ENCODE measurements around the gene TMEM181.
"Not testable (repeated sequence)": the region's sequence is repeated elsewhere in the genome, so short reads cannot be mapped to it uniquely, and the experiment has no call there.

The TMEM181 gene

DNA sequence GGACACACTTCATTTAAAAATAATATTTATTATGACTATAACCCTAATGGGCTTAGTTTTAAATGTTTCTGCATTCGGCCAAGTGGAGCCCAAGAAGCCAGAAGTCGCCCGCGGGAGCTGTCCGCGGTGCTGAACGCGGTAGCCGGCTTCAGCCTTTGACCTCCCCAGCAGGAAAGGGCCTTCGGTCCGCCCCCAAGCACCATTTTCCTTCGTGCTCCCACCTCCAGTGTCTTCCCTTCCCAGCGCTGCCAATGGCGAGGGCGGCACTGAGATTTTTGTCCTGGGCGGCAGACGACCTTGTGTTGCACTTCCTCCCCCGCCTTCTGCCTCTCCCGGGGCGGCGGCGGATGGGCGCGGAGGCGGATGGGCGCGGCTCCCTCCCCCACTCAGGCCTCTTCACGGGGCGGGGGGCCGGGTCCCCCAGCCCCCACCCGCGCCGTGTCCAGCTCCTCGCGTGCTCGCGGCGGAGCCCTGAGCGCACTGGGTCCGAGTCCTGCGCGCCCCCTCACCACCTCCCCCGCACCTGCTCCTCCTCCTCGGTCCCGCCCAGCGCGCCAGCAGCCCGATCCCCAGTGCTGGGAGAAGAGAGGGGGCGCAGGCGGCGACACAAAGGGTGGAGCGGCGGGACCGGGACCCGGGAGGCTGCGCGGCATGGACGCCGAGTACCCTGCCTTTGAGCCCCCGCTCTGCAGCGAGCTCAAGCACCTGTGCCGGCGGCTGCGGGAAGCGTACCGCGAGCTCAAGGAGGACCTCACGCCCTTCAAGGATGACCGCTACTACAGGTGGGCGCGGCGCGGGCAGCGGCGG is 23.6 kb upstream of the TMEM181 start:
- H3K27ac ChIP-seq: no peak overlapping the region

DNA sequence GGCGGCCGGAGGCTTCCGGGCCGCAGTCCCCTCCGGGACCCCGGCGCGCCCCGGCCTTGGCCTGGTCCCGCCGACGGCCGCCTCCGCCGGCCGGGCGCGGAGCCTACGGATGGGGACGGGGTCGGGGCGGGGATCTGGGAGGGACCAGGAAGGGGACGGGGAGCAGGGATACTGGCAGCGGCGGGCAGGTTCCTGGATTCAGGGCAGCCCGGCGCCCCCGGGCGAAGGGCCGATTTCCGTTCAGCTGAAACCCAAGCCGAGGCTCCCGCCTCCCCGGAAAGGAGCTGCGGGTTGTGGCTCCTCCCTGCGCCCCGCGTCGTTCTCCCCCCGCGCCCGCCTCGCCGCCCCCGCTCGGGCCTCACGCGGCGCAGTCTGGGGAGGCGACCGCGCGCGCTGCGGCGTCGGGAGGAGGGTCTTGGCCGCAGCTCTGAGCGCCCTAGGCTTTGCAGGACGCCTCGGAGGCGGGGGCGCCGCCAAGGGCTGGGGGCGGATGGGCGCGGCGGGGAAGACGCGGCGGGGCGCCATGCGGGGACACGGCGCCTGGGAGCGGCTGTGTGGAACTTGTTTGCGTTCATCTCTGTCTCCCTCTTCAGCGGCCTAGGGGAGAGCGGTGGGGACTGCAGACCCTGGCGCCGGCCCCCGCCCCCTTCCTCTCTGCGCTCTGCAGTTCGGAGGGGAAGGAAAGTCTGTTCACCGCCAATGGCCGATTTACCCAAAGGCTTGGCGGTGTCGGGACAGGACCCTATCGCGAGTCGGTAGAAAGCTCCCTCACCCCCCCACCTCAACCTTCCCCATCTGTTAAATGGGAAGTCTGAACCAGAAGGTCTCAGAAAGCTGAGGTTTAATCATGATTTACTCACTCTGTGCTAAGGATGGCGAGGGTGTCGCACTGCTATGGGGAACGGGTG is 22.7 kb upstream of the TMEM181 start:
- Histone ChIP-seq H3K4me3 (peak overlapping the region; percentile 30 to 60 (median 44)), H3K27ac (peak overlapping the region in 1 of 21 experiments; percentile 28)

More for the DNA sequence above, 23.6 kb upstream of the TMEM181 start:
- H3K4me3 ChIP-seq: peak overlapping the region; percentile 30 to 60 (median 44)

DNA sequence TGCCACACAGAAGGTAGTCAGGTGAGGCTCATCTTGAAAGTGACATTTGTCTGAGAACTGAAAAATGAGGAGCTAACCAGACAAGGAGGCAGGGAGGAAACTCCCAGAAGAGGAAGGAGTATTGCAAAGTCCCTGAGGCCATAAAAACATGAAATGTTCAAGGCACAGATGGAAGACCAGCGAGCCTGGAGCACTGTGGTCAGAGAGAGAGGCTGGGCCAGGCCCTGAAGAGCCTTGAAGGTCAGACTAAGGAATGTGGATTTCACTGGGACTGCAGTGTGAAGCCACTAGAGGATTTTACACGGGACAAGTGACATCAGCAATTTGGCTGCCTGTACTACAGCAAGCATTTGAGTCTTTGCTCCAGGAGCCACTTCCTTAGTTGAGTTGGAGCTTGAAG is 21.1 kb upstream of the TMEM181 start:
- no peak overlapping the region for H3K27ac ChIP-seq
- no peak overlapping the region for H3K4me3 ChIP-seq

DNA sequence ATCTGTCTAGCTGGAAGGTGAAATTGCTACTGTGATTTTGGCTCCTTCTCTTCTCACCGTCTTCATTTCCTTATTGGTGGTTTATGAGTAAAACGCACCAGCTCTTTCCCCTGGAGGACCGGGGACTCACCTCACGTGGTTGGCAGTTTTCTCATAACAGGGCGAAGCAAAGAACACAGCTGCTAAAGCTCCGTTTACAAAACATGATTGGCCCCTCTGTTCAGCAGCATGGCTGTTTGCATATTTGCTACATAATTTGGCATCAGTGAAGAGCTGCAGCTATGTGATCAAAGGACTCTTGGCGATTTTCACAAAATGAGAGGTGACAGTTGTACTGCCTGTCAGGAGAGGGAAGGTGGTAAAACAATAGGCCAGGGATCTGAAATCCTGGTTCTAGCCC is 20.5 kb upstream of the TMEM181 start:
- Histone ChIP-seq H3K4me3 (no peak overlapping the region), H3K27ac (no peak overlapping the region)

DNA sequence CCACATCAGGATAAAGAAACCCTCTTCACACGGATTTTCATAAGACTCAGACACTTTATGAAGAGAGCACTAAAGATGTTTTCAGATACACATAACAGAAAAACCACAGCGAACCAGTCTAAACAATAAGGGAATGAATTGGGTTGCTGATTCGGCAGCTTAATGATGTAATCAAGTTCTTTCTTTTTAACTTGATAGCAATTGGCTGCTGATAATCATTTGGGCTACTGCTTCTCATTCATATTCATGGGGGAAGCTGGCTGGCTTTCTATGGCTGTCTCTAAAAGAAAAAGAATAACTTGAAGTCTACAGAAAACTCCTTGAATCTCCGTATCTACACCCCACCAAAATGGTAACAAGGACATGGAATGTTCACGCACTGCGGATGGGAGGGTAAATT is 20.0 kb upstream of the TMEM181 start:
- no peak overlapping the region for H3K4me3 ChIP-seq
- no peak overlapping the region for H3K27ac ChIP-seq

DNA sequence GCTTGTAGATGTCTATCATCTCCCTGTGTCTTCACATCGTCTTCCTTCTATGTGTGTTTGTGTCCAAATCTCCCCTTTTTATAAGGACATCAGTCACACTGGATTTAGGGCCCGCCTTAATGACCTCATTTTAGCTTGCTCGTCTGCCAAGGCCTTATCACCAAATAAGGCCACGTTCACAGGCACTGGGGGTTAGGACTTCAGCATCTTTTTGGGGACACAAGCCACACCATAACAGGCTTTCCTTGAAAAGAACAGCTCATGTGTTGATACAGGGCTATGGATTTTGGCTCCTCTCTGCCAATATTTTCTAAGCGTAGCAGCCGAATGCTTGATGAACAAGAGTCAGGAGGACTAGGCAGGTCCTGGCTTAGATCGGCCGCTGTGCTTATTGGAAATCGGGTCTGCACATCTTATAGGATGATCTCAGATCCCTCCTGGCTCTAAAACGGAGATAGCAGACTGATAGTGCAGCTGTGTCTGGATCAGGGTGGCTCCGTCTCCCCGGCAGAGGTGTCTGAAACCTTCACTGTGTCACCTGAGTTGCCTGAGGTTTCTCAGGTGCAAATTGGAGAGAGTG is 16.2 kb upstream of the TMEM181 start:
- Histone ChIP-seq H3K27ac (no peak overlapping the region), H3K4me3 (no peak overlapping the region)

DNA sequence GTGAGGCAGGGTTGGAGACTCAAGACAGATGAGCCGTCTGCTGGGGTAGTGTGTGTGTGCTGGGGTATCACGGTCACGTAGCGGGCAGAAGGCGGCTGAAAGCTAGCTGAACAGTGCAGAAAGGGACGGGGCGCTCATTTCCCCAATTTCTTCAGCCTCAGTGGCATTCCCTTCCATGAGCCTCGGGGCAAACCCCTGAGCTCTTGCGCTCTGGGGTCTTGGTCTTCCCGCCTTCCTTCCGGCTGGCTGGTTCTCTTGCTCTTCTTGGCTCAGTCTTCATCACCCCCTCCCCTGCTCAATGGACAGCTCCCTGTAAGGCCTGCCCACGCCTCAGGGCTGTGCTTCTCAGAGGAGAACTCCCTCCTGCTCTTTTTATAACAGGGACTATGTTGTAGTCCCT is 15.5 kb upstream of the TMEM181 start:
- Histone ChIP-seq H3K4me3 (no peak overlapping the region), H3K27ac (no peak overlapping the region)

DNA sequence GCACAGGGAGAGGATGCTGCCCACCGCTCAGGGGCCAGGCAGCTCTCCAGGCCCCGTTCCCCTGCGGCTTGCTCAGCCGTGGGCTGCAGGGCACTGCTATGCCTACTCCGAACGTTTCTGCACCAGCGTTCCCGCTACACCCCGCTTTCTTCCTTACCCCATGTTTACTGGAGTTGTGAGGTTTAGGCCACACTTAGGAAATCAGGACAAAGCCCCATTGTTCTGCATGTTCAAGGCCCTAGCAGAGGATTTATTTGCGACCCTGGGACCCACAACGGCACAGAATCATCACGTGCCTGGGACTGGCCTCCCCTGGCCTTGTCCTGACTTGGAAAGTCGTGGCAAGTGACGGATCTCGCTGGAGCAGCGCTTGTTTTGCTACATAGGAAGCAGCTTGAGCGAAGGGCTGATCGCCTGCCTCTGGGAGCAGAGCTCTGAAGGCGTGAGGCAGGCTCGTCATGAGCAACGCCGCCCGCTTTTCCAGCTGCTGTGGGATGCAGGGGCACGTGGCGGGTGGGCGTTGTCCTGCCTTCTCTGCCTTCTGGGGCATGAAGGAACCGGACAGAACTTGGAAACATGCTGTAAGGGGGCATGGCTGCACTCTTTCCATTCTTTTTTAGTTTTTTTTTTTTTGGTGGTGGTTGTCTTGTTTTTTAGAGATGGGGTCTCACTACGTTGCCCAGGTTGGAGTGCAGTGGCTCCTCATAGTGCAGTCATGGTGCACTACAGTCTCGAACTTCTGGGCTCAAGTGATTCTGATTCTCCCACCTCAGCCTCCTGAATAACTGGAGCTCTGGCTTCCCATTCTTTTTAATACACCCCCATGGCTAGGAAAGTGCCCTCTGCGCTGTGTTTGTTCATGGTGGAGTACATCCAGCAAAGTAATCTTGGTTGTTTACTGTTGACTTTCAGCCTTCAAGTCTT is 14.6 kb upstream of the TMEM181 start:
- H3K27ac ChIP-seq: no peak overlapping the region
- no peak overlapping the region for H3K4me3 ChIP-seq

DNA sequence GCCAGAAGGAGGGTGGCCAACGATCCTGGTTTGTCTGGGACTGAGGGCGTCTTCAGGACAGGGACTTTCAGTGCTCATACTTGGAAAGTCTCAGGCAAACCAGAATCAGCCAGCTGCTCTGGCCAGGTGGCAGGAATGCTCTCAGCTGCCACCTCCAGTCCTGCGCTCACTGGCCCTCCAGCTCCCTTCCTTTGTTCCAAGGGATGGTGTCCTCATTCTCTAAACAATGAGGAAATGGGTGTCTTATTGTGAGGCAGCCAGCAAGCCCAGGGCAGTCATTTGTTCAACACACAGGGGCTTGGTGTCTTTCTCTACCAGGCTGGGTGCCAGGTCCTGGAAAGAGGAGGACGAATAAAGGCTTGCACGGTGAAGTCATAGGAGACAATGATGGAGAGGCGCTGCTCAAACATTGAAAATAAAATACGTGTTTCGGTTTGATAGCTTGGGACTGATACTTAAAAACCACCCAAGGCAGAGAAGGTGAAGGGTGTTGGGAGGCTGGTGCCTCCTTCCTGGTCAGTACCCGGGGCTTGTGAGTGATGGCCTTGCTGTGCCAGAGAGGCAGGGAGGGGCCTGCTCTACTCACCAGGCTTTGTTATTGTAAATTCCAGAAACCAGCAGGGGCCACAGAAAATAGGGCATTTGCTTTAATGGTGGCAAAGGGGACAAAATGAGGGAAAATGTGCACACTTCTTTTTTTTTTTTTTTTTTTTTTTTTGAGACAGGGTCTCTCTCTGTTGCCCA is 11.3 kb upstream of the TMEM181 start:
- Histone ChIP-seq H3K27ac (no peak overlapping the region), H3K4me3 (no peak overlapping the region)

DNA sequence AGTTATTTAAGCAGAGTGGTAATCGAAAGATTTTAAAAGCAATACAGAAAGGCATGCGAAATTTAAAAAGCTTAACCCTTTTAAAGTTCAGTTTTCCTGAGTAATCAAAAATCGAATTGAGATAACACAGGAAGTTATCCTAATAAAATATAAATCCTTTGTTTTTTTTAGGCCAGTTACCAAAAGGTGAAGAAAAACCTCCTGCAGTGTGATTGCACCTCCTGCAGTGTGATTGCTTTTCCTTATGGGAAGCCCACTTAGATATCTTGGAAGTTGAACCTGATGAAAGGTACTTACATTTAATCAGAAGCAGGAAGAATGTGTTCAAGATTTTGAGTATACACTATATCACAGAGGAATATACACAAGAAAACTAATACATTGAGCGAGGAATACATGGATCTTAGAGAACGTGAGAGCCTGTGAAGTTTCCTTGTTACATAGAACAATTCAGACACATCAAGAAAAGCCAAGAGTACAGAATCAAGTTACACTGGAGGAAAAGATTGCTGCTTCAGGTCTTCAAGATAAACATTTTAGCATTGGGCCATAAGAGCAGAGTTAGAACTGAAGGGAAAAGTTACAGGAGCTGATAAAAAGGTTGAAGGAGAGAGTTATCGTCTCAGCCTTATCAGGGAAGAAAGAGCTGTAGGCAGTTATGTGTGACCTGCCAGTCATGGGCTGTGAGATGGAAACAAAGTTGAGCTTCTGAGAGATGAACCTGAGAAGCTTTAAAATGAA is 7.7 kb upstream of the TMEM181 start:
- Histone ChIP-seq H3K4me3 (no peak overlapping the region), H3K27ac (no peak overlapping the region)

DNA sequence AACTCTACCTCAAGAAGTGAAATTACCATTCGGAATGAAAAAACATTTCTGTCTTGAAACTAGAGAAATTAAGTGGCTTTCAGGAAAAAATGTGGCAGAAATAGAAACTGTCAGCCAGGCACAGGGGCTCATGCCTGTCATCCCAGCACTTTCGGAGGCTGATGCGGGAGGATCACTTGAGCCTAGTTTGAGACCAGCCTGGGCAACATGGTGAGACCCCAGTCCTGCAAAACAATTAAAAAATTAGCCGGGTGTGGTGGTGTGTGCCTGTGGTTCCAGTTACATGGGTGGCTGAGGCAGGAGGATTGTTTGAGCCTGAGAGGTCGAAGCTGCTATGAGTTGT is 7.1 kb upstream of the TMEM181 start:
- H3K4me3 ChIP-seq: no peak overlapping the region
- H3K27ac ChIP-seq: no peak overlapping the region

DNA sequence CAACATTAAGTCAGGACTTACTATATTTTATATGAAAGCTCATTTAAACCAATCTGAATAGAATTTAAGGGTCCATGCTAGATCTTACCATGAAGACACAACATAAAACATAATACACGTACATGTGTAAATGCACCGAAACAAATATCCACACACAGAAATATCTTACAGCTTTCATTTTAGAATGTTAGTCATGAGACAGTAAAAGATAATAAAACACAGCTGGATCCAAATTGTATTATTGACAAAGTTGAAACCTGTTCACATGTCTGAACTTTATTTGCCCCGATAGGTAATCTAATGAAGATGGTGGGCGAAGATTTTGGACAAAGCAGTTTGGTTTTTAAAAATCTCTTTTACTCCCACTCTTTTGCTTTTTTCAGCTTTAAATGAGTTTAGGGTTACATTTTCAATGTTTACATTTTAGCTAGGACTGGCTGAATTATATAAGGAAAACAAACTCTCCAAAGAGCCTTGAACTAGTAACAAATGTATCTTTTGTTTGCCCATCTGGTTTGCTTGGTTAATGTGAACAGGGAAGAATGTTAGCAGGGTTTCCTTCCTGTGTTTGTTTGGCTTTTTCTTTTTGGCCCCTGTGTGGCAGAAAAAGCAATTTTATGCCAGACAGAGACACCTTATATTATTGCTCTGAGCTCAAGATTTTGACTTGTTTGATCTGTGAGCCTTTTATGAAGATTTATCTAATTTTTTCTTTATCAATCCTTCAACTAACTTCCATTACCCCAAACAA is 5.1 kb upstream of the TMEM181 start:
- Histone ChIP-seq H3K27ac (peak overlapping the region in 2 of 21 experiments; percentile 36 to 67), H3K4me3 (no peak overlapping the region)

DNA sequence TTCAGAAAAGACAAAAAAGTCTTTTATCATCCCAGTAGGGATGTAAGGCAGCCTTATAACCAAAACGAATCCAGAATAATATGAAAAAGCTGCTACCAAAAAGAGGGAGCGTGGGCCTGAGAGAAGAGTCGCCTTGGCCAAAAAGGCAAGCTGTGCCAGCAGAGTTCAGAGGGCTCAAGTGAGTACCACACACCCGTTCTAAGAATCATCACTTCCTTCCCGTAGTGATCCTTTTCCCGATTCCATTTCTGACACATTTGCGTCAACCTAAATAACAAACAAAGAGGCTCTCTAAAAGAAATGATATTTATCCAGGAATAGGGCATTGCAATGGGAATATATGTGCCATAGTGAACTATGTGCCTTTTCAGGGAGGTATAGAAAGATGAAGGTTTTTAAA is 3.8 kb upstream of the TMEM181 start:
- Histone ChIP-seq H3K27ac (peak overlapping the region in 2 of 21 experiments; percentile 5 to 67), H3K4me3 (no peak overlapping the region)

DNA sequence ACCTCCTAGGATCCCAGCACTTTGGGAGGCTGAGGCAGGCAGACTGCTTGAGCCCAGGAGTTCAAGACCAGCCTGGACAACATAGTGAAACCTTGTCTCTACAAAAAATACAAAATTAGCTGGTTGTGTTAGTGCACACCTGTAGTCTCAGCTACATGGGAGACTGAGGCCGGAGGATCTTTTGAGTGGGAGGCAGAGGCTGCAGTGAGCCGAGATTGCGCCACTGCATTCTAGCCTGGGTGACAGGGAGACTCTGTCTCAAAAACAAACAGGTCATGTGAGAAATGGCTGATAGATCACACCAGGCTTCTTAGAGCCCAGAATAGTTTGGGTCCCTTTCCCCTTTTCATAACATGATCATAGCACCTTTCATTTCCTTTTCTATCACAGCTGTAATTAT is 2.8 kb upstream of the TMEM181 start:
- not testable (repeated sequence) for H3K4me3 ChIP-seq
- H3K27ac ChIP-seq: peak overlapping the region in 1 of 21 experiments; percentile 67

DNA sequence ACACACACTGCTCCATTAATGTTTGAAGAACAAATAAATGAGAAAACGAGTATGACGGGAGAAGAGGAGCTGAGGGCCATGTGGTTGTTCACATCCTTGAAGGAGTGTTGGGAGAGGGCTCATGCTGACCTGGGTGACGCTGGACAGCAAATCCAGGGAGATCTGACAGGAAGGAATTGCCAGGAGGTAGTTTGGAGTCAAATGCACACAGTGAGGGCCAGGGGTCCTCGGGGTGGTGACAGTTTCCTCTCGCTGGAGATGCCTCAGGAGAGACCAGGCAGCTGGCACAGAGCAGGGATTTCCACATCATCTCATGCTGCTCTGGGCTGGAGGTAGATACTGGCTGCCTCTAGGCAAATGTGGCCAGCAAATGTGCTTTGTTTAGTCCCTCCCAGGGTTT is 2.0 kb upstream of the TMEM181 start:
- Histone ChIP-seq H3K4me3 (no peak overlapping the region), H3K27ac (no peak overlapping the region)

DNA sequence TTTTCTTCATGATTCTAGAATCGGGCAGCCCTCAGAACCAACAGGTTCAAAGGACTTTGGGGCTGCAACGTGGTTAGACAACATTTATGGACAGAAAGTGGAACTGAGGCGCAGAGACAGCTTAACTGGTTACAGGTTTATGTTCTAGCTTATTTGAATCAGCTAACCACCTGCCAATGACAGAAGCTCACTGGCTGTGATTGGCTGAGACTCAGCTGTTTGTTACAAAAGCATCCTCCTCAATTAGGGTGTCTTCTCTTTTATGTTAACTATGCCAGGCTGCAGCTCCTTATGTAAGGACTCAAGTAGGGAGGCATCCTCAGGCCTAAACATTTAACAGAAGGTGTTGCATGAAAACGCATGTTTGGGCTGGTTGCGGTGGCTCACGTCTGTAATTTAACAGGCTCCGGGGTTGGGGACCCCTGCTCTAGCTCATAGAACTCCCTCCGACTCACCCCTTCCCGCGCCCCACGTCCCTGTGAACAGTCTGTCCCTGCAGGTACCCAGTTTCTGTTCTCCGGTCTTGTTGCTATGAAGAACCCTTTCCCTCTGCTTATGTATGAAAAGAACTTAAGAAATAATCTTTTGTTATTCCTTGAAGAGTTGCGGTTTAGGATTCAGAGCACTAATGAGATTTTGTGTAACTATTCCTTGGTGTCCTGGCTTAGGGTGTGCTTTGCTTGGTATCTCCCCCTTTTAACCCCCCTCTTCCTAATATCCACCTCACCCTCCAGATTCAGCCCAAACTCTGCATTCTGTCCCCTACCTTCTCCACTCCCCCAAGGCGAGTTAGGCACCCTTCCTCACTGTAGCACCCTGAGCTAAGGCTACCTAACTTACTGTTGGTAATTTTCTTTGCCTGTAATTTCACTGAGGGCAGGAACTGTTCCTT is 1.2 kb upstream of the TMEM181 start:
- no peak overlapping the region for H3K27ac ChIP-seq
- no peak overlapping the region for H3K4me3 ChIP-seq

Measured in skin epidermis (tissue), 12 donors.